Stimulated activated CD8-positive, alpha-beta memory T cell treated with anti-CD3 and anti-CD28 coated beads, Interleukin-2, amount 100 ng/mL, for 48 hours (primary cell): ENCODE measurements around the gene SCAMP4.

Experiments
- DNase-seq, 2 donors: peaks; one replicate each; pipeline ENCODE4 v3.0.0-alpha.2; 2020; ENCODE audit warnings: low read depth in 2 of 2

Gene SCAMP4

DNA sequence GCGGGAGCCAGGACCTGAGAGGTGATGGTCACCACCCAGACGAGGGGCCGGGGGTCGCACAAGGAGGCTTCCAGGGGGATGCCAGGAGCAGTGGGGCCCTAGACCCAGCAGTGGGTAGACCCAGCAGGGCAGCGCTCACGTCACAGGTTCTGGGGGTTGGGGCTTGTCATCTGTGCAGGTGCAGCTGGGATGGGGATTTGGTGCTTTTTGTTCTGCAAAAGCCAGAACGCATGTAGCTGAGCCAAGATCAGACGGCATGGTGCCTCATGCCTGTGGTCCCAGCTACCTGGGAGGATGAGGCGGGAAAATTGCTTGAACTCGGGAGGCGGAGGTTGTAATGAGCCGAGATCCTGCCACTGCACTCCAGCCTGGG lies 50.9 kb downstream of the SCAMP4 start:
- no peak for DNase-seq

DNA sequence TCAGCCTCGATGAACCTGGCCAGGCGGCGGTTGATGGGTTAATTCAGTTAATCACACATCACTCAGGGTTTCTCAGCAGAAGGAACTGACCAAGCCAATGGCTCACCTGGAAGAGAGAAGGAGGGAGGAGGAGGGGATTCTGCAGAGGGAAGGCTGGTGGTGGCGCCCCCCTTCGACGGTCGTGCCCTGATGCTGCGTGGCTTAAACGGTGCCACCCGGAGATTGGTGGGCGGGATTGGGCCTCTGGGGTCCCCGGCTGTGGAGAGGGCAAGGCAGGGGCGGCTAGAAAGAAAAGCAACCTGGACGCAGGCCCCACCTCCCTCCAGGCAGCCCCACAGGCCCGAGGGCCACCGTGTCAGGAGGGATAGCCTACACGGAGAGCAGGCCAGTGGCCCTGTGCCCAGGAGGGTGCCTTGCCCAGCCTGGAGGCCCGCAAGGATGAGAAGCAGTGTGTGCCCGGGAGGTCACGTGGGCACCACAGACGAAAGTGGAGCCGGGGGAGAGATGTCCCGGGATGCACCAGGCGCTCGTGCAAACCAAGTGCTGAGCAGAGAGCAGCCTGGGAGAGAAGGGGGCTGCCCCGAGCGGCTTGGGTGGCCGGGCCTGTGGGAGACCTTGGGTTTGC lies 51.8 kb downstream of the SCAMP4 start:
- DNase-seq = no peak

DNA sequence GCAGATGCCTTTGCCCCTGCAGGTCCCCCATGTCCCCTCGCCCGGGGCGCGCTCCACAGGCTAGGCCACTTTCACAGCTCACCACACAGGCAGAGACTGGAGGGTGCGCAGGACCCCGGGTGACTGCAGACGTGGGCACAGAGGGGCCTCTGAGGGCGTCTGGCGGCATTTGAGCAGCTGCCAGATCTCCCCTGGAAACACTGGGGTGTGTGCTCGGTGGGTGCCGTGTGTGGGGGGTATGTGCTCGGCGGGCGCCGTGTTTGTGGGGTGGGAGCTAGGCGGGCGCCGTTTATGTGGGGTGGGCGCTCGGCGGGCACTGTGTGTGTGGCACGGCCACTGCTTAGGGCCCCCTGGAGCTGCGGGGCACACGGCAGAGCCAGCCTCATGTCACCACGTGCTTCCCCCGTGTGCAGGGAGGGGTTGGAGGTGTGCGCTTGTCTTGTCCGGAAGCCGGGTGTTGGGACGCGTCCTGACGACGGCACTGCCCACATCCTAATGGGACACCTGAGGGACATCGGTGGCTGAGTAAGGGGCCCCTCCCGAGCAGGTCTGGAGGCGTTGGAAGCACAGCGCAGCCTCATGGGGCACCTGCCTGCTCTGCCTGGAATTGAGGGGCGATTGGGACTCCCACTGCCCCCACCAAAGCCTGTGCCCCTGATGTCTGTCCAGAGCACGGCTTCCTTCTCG lies 52.5 kb downstream of the SCAMP4 start:
- DNase-seq = no peak

DNA sequence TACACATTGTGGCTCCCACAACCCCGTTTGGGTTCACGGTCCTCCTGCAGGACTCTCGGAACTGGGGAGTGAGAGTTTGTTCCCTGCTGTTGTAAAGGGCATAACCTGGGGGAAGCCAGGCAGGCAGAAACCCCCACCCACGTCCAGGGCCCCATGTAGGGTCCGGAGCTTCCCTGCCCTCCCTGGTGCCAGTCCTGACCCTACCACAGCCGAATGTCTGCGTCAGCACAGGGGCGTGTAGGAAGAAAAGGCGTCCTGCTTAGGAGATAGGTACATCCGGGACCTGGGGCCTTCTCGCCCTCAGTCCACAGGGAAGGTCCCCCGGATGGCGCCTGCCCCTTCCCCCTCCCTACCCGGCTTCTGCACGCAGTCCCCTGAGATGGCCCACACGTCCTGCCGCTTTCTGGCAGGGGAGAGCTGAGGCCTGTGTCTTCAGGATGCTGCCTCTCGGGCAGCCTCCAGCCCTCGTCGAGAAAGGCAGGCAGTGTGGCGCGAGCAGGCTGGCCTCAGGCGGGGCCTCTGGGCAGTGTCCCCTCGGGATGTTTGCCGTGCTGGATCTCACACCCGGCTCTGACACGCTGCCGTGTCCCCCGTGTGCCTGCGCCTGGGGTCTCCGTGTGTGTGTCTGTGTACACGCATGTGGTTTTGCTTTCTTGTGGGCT lies 54.9 kb downstream of the SCAMP4 start:
- DNase-seq = no peak

DNA sequence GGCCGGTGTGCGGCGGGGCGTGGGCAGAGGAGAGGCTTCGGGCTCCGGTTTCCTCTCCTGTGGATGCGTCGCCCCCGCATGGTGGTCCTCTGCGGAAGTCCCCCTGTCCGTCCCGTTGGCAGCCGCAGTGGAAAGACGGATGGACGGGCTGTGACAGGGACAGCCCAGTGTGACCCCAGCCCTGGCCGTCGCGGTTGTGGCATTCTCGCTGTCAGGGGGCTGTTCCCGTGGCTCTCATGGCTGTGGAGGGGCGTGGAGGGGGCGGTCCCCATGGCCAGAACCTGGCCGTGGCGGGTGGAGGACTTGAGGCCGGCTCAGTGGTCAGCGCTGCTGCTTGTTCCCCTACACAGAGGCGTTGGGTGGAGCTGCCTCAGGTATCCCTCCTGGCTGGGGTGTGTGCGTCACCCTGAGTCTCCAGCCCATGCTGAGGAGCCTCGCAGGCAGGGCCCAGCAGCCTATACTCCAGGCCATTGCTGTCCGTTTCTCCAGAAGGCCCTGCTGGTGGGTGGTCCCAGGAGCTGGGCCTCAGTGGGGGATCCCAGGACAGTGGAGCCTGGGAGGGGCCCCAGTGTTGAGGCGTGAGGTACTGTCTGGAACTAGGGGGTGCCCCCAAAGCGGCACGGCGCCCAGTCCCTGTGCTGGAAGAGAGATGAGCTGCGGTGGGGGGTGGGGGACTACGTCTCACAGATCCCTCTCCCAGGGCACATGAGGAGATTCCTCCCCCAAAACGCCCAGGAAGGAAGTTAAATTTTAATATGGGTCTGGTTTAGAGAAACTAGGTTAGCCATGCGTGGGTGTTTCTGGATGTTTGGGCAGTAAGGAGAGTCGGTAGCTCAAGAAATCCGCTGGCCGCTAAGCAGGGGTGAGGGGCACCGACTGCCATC lies 56.0 kb downstream of the SCAMP4 start:
- DNase-seq = no peak

DNA sequence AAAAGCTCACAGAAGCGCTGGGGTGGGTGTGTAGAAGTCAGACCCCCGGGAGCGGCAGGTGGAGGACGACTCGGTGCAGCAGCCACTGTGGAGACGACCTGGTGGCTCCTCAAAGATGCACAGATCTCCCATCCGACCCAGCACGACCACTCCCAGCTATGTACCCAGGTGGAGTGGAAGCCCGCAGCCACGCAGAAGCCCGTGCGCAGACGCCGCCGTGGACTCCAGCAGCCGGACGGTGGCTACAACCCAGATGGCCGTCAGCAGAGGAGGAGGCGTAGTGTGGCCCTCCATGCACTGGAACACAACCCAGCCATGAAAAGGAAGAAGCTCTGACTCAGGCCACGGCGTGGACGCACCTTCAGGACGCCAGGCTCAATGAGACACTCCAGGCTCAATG lies 57.5 kb downstream of the SCAMP4 start:
- DNase-seq = no peak

DNA sequence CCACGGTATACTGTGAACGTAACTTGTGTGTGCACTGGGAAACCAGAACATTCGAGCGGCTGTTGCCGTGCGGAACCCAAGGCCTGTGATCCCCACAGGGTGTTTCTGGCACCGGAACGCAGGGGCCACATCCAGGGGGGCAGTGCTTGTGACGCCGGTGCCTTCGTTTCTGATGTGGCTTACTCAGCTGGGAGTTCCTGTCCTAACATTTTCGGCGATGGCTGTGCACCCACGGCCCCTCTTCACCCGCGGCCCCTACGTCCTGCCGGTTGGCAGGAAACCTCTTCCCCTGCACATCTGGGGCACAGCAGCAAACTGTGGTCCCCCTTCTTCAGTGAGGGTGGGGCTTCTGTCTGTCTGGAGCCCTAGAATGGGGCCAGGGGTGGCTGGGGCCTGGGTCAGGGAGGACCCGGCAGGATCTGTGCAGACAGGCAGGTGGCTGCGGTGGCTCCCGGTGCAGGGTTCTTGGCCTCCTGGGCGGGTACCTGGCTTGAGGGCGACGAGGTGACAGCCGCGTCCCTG lies 61.9 kb downstream of the SCAMP4 start:
- no peak for DNase-seq

DNA sequence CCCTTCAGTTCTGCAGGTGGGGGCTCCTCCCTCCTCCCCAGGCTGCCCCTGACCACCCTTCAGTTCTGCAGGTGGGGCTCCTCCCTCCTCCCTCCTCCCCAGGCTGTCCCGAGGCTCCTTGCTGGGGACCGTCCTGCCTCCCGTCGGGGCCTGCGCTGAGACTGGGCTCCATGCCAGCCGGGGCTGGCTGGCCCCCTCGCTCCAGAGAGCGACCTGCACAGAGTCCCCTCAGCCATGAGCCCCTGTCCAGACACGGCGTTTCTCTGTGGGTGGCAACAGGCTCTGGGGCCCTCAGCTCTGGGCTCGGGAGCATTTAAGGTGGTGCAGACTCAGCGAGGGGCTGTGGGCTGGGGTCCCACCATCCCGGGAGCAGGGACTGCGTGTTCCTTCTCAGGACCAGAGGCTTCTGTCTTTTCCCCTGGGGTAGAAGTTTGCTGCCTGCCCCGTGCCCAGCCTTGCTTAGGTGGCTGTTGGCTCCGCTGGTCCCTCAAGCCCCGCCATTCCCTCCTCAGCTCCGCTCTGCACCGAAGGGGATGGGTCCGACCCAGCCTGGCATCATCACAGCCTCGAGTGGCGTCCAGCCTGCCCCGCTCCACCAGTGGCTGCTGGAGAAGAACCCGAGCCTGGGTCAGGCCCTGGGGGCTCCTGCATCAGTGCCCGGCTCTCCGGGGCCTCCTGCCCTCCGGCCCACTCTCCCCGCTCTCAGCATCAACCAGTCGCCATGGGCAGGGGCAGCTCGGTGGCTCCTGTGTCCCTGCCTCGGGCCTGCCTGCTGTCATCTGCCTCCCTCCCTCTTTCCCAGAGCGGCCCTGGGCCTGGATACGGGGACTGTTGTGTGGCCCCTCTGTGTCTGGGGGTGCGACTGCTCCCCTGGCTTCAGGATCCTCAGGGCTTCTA lies 63.3 kb downstream of the SCAMP4 start:
- DNase-seq = no peak

DNA sequence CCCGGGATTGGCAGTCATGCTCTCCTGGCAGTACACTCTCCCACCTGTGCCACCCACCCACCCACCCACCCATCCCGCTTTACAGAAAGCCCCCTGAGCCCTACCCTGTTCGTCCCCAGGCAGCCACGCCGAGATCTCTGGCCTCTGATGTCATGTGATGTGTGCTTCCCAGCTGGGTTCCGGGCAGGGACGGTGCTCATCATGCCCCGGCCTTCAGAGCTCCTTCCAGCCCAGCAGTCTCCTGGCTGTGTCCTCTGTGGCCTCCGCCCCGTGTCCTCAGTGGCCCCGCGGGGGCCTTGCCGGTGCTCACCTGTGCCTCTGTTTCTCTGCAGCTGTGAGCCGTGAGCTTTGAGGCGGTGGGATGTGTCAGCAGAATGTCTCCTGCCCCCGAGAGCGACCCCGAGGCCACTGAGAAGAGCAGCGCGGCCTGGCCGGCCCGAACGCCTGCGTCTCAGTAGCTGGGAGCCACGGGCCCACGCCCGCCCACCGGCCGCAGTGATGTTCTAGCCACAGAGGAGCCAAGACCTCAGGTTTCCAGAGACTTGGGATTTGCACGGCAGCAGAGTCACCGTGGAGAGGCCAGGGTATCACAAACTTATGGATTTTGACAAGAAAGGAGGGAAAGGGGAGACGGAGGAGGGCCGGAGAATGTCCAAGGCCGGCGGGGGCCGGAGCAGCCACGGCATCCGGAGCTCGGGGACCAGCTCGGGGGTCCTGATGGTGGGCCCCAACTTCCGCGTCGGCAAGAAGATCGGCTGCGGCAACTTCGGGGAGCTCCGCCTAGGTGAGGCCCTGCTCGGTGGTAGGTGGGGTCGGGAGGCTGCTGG lies 64.2 kb downstream of the SCAMP4 start:
- no peak for DNase-seq

DNA sequence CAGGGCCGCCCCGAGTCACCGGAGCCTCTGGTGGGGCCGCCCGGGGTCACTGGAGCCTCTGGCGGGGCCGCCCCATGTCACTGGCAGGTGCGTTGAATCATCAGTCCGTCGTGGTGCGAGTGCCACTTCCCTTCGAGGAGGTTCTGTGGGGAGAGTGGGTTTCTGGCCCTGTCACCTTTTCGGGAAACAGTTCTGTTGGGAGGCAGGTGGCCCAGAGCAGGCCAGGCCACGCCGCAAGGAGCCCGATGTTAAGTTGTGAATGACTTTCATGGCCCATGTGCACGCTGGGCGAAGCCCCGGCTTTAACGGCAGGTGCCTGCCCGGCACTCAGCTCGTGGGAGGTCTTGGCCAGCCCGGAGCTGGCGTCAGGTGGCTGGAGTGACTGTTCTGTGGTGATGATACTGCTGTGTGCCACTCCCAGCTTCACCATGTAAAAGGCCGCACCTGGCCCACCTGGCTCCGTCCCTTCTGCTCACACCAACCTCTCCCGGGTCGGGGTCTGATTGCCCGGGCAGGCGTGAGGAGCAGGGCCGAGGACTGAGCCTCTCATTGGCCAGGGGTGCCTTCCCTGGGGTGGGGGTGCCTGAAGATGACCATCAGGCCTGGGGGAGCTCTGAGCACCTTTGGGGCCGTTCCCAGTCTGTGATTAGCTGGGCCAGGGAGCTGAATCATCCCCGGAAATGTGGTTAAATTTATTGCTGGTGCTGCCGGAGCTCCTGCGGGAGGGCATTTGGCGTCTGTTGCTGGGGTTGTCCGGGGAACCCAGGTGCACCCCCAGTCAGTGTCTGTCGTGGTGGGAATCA lies 65.0 kb downstream of the SCAMP4 start:
- DNase-seq = no peak

DNA sequence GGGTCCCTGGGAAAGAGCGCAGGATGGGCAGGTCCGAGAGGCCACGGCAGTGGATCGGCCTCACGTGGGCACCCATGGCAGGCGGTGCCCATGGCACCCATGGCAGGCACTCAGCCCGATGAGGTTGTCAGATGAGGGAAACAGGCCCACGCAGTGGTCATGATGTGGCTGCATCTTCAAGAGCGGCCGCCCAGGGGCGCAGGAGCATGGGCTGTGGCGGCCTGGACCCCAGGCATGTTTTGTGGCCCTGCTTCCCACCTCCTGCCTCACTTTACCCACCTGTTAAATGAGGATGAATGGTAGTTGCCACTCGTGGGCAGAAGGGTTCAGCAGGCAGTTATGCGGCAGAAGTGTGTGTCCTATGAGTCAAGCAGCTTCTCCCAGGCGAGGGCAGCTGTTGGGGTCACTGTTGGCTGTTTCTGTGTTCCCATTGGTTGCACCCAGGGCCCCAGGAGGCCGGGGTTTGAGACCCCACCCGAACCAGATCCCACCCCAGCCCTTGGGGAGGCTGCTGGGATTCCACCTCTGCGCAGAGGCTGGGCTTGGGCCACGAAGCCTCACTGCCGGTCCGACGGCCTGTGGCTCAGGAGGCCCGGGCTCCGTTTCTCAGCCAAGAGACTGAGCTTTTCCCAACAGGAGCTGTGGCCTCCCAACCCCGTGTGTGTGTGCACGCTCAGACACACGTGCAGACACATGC lies 65.8 kb downstream of the SCAMP4 start:
- no peak for DNase-seq

DNA sequence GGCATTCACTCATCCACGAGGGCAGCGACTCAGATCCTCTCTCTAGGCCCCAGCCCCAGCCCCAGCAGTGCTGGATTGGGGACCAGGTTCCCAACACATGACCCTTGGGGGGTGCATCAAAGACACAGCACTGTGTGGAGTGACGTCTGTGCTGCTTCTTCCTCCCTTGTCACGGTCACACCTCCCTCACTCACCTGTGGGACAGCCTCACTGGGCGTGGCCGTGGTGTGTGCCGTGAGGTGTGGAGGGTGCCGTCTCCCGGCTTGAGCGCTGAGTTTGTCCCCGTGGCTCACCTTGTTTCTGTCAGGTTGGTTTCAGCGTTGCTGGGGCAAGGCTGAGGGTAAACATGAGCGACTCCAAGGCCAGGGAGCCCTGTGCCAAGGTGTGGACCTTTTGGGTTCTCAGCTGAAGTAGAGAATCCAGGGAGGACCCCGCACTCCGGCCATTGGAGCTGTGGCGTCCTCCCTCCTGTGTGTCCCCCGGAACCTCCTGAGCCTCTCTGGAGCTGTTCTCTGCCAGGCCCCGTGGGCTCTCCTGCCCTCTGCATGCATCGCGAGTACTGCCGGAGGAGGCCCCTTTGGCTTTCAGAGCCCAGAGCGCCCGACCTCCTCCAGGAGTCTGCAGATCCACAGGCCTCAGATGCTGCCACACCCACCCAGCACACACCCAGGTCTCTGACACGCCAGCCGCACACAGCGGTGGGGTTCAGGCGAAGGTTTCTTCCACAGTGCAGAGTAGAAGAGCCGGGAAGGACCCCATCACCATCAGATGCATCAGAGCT lies 69.4 kb downstream of the SCAMP4 start:
- DNase-seq = no peak

DNA sequence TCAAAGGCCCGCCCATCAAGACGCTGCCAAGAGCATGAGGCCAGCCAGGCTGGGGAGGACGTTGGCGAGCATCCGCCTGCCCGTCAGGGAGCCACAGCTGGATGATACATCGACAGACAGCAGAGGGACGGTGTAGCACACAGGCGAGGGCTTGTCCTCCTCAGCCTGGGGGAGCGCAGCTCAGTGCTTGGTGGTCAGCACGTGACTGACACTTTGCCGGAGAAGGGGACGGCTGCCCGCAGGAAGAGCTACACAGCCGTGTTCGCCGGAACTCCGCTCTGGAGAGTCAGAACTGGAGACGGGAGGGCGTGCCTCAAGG lies 69.9 kb downstream of the SCAMP4 start:
- no peak for DNase-seq
